GM11168 (cell line): ENCODE measurements around the gene CALD1.
"Not testable (repeated sequence)": the region's sequence is repeated elsewhere in the genome, so short reads cannot be mapped to it uniquely, and the experiment has no call there.

Experiments
- in situ Hi-C: fragments of 300-500 bp; cut with MboI; formaldehyde crosslinking; loops from one replicate; pipeline ENCODE4 v1.12.0; 2022; ENCODE audit warnings: low sequenced_read_pairs; ENCODE audit not compliant: unreplicated experiment

The CALD1 gene

DNA sequence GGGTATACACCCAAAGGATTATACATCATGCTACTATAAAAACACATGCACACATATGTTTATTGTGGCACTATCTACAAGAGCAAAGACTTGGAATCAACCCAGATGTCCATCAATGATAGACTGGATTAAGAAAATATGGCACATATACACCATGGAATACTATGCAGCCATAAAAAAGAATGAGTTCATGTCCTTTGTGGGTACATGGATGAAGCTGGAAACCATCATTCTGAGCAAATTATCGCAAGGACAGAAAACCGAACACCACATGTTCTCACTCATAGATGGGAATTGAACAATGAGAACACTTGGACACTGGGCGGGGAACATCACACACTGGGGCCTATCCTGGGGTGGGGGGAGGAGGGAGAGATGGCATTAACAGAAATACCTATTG is 202.2 kb downstream of the CALD1 start:
- in situ Hi-C loops, result not testable (repeated sequence)

- in situ Hi-C loops, result no loop called here
These were observed 206.5 kb downstream of the CALD1 start for GRCh38 chr7:134985894-134986362.

- in situ Hi-C loops, result no loop called here
These were observed 207.2 kb downstream of the CALD1 start, which contains the start of gene AGBL3 for GRCh38 chr7:134986363-134987251. AGBL3 (plus strand) TSS chr7:134986508; CDS start chr7:134987934, 1,426 bp downstream.

DNA sequence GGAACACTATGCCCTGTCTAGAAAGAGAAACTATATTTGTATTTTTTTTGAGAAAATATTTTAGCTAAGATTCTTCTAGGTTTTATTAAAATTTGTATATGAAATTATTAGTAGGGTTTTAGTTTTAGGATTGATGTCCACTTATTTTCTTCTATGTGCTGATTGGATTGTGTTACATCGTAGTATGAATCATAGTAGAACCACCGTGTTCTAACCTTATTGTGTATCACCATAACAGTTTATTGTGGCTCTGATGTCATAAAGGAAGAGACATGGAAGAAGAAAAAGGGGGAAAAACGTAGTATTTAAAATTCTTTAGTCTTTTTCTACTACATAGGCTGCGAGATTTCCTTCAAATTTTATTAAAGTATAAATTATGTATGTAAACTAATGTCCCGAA is 208.7 kb downstream of the CALD1 start:
- in situ Hi-C loops, result no loop called here

DNA sequence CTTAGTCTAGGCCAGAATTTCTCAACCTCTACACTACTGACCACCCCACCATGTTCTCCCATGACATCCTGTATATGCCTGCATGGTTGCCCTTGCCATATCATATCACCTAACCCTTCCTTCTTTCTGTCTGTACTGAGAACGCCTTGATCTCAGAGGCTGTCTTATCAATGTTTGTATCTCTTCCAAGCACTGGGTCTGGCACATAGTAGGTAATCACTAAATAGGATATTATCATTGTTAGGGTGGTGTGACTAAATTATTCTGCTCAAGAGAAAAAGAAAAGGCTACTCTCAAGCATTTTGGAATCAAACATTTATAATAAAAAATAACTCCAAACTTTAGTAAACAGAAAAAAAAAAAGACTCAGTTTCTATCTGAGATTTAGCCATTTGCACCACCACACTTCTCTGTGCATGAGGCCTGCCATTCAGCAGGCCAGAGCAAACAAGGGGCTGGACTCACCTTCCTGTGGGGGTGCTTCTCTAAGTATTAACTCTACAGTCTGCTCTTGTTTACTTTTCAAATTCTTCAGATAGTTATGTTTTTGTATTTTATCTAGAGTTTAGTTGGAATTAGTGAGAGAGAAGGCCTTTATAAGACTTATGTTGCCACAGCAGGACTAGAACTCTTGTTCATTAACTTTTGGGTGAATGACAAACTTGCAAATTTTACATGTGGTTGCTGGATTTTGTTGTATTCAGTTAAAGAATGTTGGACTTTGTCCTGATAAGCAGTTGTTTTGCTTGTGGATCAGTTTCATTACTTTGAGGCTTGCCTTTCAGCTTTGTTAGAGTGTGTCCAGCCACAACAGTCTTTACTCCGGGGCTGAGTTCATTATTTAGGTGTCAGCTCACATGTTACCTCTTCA is 212.3 kb downstream of the CALD1 start:
- in situ Hi-C loops, result loop anchor here (5.0 kb wide), 1 partner anchor 176 kb away; no protein-coding TSS in a partner anchor

- in situ Hi-C loops, result loop anchor here (5.0 kb wide), 1 partner anchor 175 kb away; no protein-coding TSS in a partner anchor
These were observed 213.3 kb downstream of the CALD1 start for GRCh38 chr7:134992626-134993179.

- in situ Hi-C loops, result loop anchor here (5.0 kb wide), 1 partner anchor 173 kb away; no protein-coding TSS in a partner anchor
These were observed 214.5 kb downstream of the CALD1 start for GRCh38 chr7:134993877-134994456.

GRCh38 chr7:134995239-134996096 is 216.0 kb downstream of the CALD1 start:
- in situ Hi-C loops, result no loop called here

DNA sequence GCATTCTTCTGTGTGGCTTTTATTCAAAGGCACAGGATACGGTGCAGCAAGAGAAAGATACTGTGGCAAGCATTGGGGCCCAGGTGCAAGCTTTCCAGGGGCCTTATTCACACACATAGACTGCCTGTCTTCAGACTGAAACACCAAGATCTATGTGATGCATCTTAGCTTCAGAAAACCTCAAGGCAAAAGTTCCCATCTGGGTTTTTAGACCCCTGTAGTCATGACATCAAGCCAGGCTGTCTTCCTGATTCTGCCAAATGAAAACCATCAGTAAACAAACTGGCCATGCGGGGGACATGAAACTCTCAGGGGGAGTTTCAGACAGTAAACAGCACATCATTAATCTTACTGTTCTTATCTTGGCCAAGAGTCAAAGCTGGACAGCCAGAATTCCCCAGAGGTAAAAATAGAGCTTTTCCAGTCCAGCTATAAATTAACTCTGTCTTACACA is 216.7 kb downstream of the CALD1 start:
- in situ Hi-C loops, result no loop called here

GRCh38 chr7:134997214-134997885 is 217.9 kb downstream of the CALD1 start:
- in situ Hi-C loops, result no loop called here

DNA sequence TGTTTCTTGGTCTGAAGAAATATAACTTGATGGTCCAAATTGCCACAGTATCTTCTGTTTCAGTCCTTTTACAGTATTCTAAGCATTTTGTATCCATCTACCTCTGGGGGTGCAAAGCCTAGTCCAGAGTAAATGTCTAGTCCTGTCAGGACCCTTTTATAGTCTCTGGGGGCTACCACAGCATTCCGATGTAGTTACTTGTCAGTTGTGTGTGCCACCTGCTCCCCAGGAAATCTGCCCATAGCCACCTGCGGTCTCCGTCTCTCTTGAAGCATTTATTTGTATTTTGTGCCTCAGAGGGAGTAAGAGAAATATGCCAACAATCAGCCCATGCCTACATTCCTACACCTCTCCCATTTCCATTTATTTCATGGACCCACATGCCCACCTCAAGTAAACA is 219.7 kb downstream of the CALD1 start:
- in situ Hi-C loops, result no loop called here

DNA sequence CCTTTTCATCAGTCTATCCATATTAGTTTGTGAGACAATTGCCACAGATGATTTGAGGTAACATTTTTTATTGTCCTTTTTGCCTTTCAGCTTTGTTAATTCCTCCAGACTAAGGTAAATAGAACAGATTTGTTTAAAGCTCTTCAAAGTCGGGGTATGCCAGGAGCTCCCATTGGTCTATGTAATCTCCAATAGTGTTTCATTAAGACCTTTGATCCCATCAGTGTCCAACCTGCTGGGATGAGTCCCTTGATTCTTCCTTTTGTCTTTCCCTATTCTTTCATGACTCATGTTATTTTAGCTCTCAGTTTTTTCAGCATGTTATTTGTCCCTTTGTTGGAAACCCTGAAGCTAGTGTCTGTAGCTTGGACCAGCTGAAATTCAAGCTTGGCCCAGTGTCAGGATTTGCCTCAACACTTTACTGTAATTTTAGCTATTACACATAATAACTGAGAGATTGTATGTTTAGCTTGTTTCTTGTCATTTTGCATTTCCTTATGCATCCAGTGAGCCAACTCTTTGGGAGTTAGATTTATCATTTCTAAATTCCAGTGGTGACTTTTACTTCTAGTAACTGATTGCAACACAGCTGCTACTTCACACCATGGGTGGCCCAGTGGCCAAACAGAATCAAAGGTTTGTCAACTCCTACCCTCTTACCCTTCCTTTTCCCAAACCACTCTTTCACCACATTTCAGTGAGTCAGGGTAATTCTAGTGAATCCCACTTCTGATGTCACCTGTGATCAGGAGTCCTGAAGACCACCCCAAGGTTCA is 222.1 kb downstream of the CALD1 start:
- in situ Hi-C loops, result no loop called here

DNA sequence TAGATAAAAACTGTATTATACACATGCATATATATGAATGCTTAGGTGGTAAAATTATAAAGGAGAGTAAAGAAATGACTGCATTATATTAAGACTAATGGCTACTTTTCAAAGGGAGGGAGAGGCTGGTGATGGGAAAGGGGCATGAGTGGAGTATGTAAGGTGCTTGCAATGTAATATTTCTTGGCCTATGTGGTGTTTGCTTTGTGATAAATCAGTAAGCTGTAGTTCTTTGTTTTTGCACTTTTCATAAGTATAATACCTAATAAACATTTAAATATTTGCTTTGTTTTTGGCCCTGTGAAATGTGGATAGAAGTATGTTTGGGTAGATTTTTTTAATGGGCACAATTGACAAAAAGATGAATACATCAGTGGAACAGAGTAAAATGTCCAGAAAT is 232.8 kb downstream of the CALD1 start:
- in situ Hi-C loops, result no loop called here
